Hepatocyte (in vitro differentiated cells): Measurements from ENCODE around the gene C6orf136. TPM values are rescaled to one million over a fixed set of nuclear protein-coding genes. Genes with fewer than 3 reads are reported as not detected.

Experiments used
- DNase-seq: peaks from one replicate; pipeline ENCODE4 v3.0.0-alpha.2; 2016; ENCODE audit warnings: low spot score
- H2AFZ ChIP-seq: fragments of 200-600 bp; sonication (generic); 2 replicates; pipeline ENCODE4 v1.6.0; 2016; ENCODE audit warnings: antibody characterized with exemption, mild to moderate bottlenecking
- H3K27ac ChIP-seq: fragments of 200-600 bp; sonication (generic); 2 replicates; pipeline ENCODE4 v1.5.1; 2016; ENCODE audit warnings: mild to moderate bottlenecking
- H3K27me3 ChIP-seq: fragments of 200-600 bp; sonication (generic); 2 replicates; pipeline ENCODE4 v1.6.1; 2016
- H3K36me3 ChIP-seq: fragments of 200-600 bp; sonication (generic); replicated peaks from 2 replicates; pipeline ENCODE4 v1.5.1; 2016; ENCODE audit warnings: low read depth; ENCODE audit not compliant: insufficient read depth
- H3K4me1 ChIP-seq: fragments of 200-600 bp; sonication (generic); 2 replicates; pipeline ENCODE4 v1.5.1; 2016; ENCODE audit warnings: mild to moderate bottlenecking, moderate library complexity; ENCODE audit not compliant: insufficient read depth
- H3K4me2 ChIP-seq: fragments of 200-600 bp; sonication (generic); 2 replicates; pipeline ENCODE4 v1.6.0; 2016
- H3K4me3 ChIP-seq: fragments of 200-600 bp; sonication (generic); 2 replicates; pipeline ENCODE4 v1.5.1; 2016; ENCODE audit warnings: mild to moderate bottlenecking
- H3K79me2 ChIP-seq: fragments of 200-600 bp; sonication (generic); 2 replicates; pipeline ENCODE4 v1.6.0; 2017; ENCODE audit warnings: mild to moderate bottlenecking
- H3K9me2 ChIP-seq: fragments of 200-600 bp; sonication (generic); replicated peaks from 2 replicates; pipeline ENCODE4 v1.6.0; 2017; ENCODE audit warnings: mild to moderate bottlenecking; ENCODE audit not compliant: insufficient read depth
- H3K9me3 ChIP-seq: fragments of 200-600 bp; sonication (generic); 2 replicates; pipeline ENCODE4 v1.5.1; 2016; ENCODE audit warnings: low read depth, mild to moderate bottlenecking
- H4K20me1 ChIP-seq: fragments of 200-600 bp; sonication (generic); 2 replicates; pipeline ENCODE4 v1.6.0; 2016; ENCODE audit warnings: mild to moderate bottlenecking; ENCODE audit not compliant: insufficient read depth, poor library complexity, severe bottlenecking
- CTCF ChIP-seq: fragments of 200-600 bp; sonication (generic); IDR thresholded peaks from 2 replicates; pipeline ENCODE4 v1.5.1; 2016; ENCODE audit warnings: antibody characterized with exemption, mild to moderate bottlenecking; ENCODE audit not compliant: poor library complexity
- EZH2 ChIP-seq: fragments of 200-600 bp; sonication (generic); IDR thresholded peaks from 2 replicates; pipeline ENCODE4 v1.6.1; 2016; ENCODE audit warnings: antibody characterized with exemption, mild to moderate bottlenecking, borderline replicate concordance
- EZH2phosphoT487 ChIP-seq: fragments of 200-600 bp; sonication (generic); IDR thresholded peaks from one replicate; pipeline ENCODE4 v1.6.1; 2018; ENCODE audit warnings: antibody characterized with exemption, mild to moderate bottlenecking, low read depth, moderate library complexity; ENCODE audit not compliant: unreplicated experiment, severe bottlenecking
- WGBS: methylation state at CpG from one replicate; pipeline ENCODE4 v1.1.6; 2016; ENCODE audit warnings: low lambda C conversion rate; ENCODE audit errors: missing lambda C conversion rate; 5-methylcytosine and 5-hydroxymethylcytosine counted together
- polyA plus RNA-seq: library from polyadenylated mRNA; unstranded; fragments of >200 nt; fragmentation: Nextera tagmentation; extraction: Ambion mirVana; gene quantifications from 2 replicates; pipeline ENCODE4 v1.2.1, GENCODE V29; 2016
- total RNA-seq: library from RNA; depleted of rRNA; stranded (reverse); fragments of >200 nt; gene quantifications from 2 replicates; pipeline ENCODE4 v1.2.3, GENCODE V29; 2014

C6orf136 gene
- total and polyA plus RNA-seq, 2 experiments from 2014 or later, result 8.7 to 16.9 TPM

GRCh38 chr6:30599625-30600324 lies 47.2 kb upstream of the C6orf136 start:
- WGBS, result 86% methylated on average over 13 of the region's 13 CpGs
- no peaks in the 10 kb centered on the region for H3K9me3 ChIP-seq
- H4K20me1 ChIP-seq, result peaks cover 15% of the 10 kb centered on the region
- peaks cover 4% of the 10 kb centered on the region for H3K36me3 ChIP-seq
- H3K9me2 ChIP-seq, result no peaks in the 10 kb centered on the region
- H3K4me3 ChIP-seq, result no peak overlapping the region
- H3K79me2 ChIP-seq, result no peaks in the 10 kb centered on the region
- H3K27me3 ChIP-seq, result no peaks in the 10 kb centered on the region
- no peaks in the 10 kb centered on the region for H3K4me1 ChIP-seq
- TF ChIP-seq EZH2phosphoT487 (no peak), EZH2 (no peak), CTCF (no peak)
- no peak overlapping the region for H3K4me2 ChIP-seq
- no peak overlapping the region for H2AFZ ChIP-seq
- H3K27ac ChIP-seq, result no peak overlapping the region
- DNase-seq, result no peak

- Histone ChIP-seq H3K79me2 (no peaks in the 10 kb centered on the region), H3K27me3 (no peaks in the 10 kb centered on the region), H3K27ac (no peak overlapping the region), H3K36me3 (peaks cover 4% of the 10 kb centered on the region), H3K9me3 (no peaks in the 10 kb centered on the region), H3K4me3 (no peak overlapping the region), H3K4me1 (no peaks in the 10 kb centered on the region), H3K9me2 (no peaks in the 10 kb centered on the region), H3K4me2 (no peak overlapping the region), H4K20me1 (peaks cover 18% of the 10 kb centered on the region), H2AFZ (no peak overlapping the region)
- TF ChIP-seq CTCF, result no peak
- TF ChIP-seq EZH2, result no peak
- TF ChIP-seq EZH2phosphoT487, result no peak
- WGBS, result 92% methylated on average over 10 of the region's 10 CpGs
- DNase-seq, result no peak
Observed at GRCh38 chr6:30600451-30600961, 46.4 kb upstream of the C6orf136 start.

GRCh38 chr6:30601436-30601814 lies 45.5 kb upstream of the C6orf136 start:
- Histone ChIP-seq H2AFZ (no peak overlapping the region), H3K4me1 (no peaks in the 10 kb centered on the region), H3K9me3 (no peaks in the 10 kb centered on the region), H3K27me3 (no peaks in the 10 kb centered on the region), H3K4me2 (no peak overlapping the region), H3K79me2 (no peaks in the 10 kb centered on the region), H3K4me3 (no peak overlapping the region), H3K27ac (no peak overlapping the region), H4K20me1 (peaks cover 22% of the 10 kb centered on the region), H3K9me2 (no peaks in the 10 kb centered on the region), H3K36me3 (peaks cover 4% of the 10 kb centered on the region)
- TF ChIP-seq EZH2 (no peak), EZH2phosphoT487 (no peak), CTCF (no peak)
- no peak for DNase-seq
- 95% methylated on average over 6 of the region's 6 CpGs for WGBS
